ENCODE data around the gene USP5. TPM values are rescaled to one million over a fixed set of nuclear protein-coding genes. Genes with fewer than 3 reads are reported as not detected.
A peak's percentile ranks its signal among the peaks of the same experiment; 100 is the strongest.
"Not testable (repeated sequence)": the region's sequence is repeated elsewhere in the genome, so short reads cannot be mapped to it uniquely, and the experiment has no call there.

USP5 gene
- total and polyA plus RNA-seq, 2 of the 8 experiments (the other 6 are each of a cell fraction or from before 2014, with no cell fraction given), result 66.5 to 148 TPM

GRCh38 chr12:6892683-6893082 is 40.7 kb downstream of the USP5 start:
- not testable (repeated sequence) for H3K14ac ChIP-seq (ENCODE audit: insufficient read length); H3K79me1 ChIP-seq (ENCODE audit: low read depth, low read length); FAIRE-seq; H3K27me3 ChIP-seq (replicated peaks in 1 of 4; ENCODE audit: control insufficient read depth in 3 of 4, extremely low read depth in 1 of 4, insufficient read depth in 3 of 4, low read length in 3 of 4); H2BK12ac ChIP-seq (ENCODE audit: low read depth, low read length); H3K56ac ChIP-seq (replicated peaks; ENCODE audit: insufficient read length, low read depth, low read length); H3K23ac ChIP-seq (ENCODE audit: insufficient read length); H3K27ac ChIP-seq (ENCODE audit: low read depth, low read length); H4K20me1 ChIP-seq (replicated peaks in 1 of 2; ENCODE audit: control insufficient read depth in 1 of 2, insufficient read depth in 2 of 2, low read length in 2 of 2); H2BK20ac ChIP-seq (ENCODE audit: low read length); H4K5ac ChIP-seq (ENCODE audit: insufficient read length, low read depth, low read length); H3K4me1 ChIP-seq (replicated peaks in 1 of 4; ENCODE audit: control insufficient read depth in 3 of 4, insufficient read depth in 4 of 4, low read length in 3 of 4); H3K36me3 ChIP-seq (ENCODE audit: control insufficient read depth in 2 of 4, insufficient read depth in 4 of 4, low read length in 3 of 4); H3K18ac ChIP-seq (ENCODE audit: extremely low read depth, low read length); H3K4ac ChIP-seq (replicated peaks; ENCODE audit: insufficient read length, low read depth, low read length); DNase-seq (ENCODE audit: low read depth in 1 of 2, low spot score in 2 of 2); H3K4me3 ChIP-seq (ENCODE audit: extremely low read depth in 1 of 4, insufficient read depth in 2 of 4, low read depth in 3 of 4, low read length in 4 of 4); H3K23me2 ChIP-seq (ENCODE audit: low read depth, low read length); H2AK5ac ChIP-seq (ENCODE audit: low read depth, low read length); H3K9me3 ChIP-seq (ENCODE audit: insufficient read depth in 2 of 2, low read depth in 1 of 2, low read length in 1 of 2); H2AFZ ChIP-seq (ENCODE audit: low read length); H3K79me2 ChIP-seq (ENCODE audit: control insufficient read depth in 1 of 2, insufficient read depth in 2 of 2, low read length in 2 of 2); H4K91ac ChIP-seq (replicated peaks; ENCODE audit: insufficient read length, low read length); H3K4me2 ChIP-seq (ENCODE audit: insufficient read depth in 1 of 2, low read depth in 2 of 2, low read length in 2 of 2); H2BK120ac ChIP-seq (replicated peaks; ENCODE audit: low read depth, low read length); H3K9ac ChIP-seq (replicated peaks in 1 of 4; ENCODE audit: extremely low read depth in 1 of 4, low read depth in 3 of 4, low read length in 3 of 4); H4K8ac ChIP-seq (ENCODE audit: extremely low read depth, insufficient read depth, low read length); H2BK5ac ChIP-seq (ENCODE audit: low read depth, low read length)
- peak overlapping the region; percentile 61; the same call in 1 of the 2 replicates for H2BK15ac ChIP-seq (ENCODE audit: low read length)
- WGBS, 2 experiments (ENCODE audit: extremely low coverage in 1 of 2, insufficient coverage in 1 of 2, insufficient read length in 1 of 2, insufficient replicate concordance in 2 of 2, low coverage in 1 of 2, low lambda C conversion rate in 2 of 2, missing lambda C conversion rate in 1 of 2), result 97% methylated on average over 3 of the region's 3 CpGs; no CpG with 5 or more reads in 1 of the 2 experiments
- POLR2A ChIA-PET (ENCODE audit: partially characterized antibody), result interaction anchor here (1.0 to 7.8 kb wide), 6 partner anchors 9 to 72 kb away, joined by 3 to 86 read pairs (median 22); partner anchors contain the start of genes LRRC23, SPSB2 and TPI1
- CTCF ChIA-PET (ENCODE audit: partially characterized antibody), result interaction anchor here (1.3 to 5.0 kb wide), 9 partner anchors 7 to 68 kb away, joined by 3 to 84 read pairs (median 9); partner anchors contain the start of genes SPSB2 and TPI1

Measured in H1 (cell line).